Activated naive CD8-positive, alpha-beta T cell (primary cell): ENCODE data around the gene CHAMP1.

Experiments
- H3K27ac Mint-ChIP-seq: one replicate; pipeline ENCODE4 v1.8.0; 2021; ENCODE audit warnings: mixed read lengths
- H3K27me3 Mint-ChIP-seq: one replicate; pipeline ENCODE4 v1.8.0; 2021; ENCODE audit warnings: mixed read lengths
- H3K36me3 Mint-ChIP-seq: one replicate; pipeline ENCODE4 v1.8.0; 2021; ENCODE audit warnings: mixed read lengths
- H3K4me1 Mint-ChIP-seq: one replicate; pipeline ENCODE4 v1.8.0; 2021; ENCODE audit warnings: low read depth, mixed read lengths
- H3K4me3 Mint-ChIP-seq: one replicate; pipeline ENCODE4 v1.8.0; 2021; ENCODE audit warnings: mild to moderate bottlenecking, mixed read lengths
- H3K9me3 Mint-ChIP-seq: one replicate; pipeline ENCODE4 v1.8.0; 2021; ENCODE audit warnings: low read depth, mixed read lengths

The CHAMP1 gene, protein sequence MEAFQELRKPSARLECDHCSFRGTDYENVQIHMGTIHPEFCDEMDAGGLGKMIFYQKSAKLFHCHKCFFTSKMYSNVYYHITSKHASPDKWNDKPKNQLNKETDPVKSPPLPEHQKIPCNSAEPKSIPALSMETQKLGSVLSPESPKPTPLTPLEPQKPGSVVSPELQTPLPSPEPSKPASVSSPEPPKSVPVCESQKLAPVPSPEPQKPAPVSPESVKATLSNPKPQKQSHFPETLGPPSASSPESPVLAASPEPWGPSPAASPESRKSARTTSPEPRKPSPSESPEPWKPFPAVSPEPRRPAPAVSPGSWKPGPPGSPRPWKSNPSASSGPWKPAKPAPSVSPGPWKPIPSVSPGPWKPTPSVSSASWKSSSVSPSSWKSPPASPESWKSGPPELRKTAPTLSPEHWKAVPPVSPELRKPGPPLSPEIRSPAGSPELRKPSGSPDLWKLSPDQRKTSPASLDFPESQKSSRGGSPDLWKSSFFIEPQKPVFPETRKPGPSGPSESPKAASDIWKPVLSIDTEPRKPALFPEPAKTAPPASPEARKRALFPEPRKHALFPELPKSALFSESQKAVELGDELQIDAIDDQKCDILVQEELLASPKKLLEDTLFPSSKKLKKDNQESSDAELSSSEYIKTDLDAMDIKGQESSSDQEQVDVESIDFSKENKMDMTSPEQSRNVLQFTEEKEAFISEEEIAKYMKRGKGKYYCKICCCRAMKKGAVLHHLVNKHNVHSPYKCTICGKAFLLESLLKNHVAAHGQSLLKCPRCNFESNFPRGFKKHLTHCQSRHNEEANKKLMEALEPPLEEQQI

DNA sequence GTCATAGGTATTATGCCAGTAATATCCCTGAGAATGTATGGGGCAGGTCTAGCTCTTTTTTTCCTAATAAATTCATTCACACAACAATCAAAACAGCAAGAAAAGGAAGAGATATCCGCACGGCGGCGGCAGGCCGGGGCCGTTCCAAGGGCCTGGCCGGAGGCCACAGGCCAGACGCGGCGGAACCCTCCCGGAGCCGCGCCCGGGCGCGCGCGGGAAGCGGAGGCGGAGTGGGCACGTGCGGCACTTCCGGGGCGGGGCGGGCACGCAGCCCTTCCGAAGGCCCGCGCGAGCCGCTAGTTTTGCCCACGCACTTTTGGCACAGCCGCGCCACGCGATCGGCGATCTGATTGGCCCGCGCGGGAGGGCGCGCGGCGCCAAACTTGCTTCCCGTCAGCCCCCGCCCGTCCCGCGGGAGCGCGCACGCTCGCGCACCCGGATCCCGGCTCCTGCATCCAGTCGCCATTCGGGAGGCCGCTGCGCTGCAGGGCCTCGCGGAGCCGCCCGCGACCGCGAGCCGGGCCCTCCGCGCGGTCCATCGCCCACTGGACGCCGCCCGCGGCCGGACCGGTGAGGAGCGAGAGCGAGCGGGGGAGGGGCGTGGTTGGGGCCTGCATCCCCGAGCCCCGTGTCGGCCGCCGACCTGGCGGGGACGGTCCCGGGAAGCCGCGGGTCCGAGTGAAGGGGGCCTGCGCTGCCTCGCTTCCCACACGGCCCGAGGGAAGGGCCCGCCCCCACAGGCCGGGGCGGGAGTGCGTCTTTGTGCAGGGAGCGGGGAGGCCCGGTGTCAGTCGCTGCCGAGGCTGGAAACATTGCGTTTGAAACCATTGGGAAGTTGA lies at the start of gene CHAMP1:
Gene CHAMP1, plus strand, starts transcription at position 430 of the 839 bp plus-strand sequence. CDS start 9,340 bp downstream, outside the sequence.
- no peaks in the 10 kb centered on the region for H3K27me3 Mint-ChIP-seq
- peak within 1 kb of the TSS; percentile 96 for H3K27ac Mint-ChIP-seq
- H3K36me3 Mint-ChIP-seq: peaks cover 3% of the 10 kb centered on the region
- no peaks in the 10 kb centered on the region for H3K9me3 Mint-ChIP-seq
- peaks cover 51% of the 10 kb centered on the region for H3K4me1 Mint-ChIP-seq
- H3K4me3 Mint-ChIP-seq: peak within 1 kb of the TSS; percentile 94

DNA sequence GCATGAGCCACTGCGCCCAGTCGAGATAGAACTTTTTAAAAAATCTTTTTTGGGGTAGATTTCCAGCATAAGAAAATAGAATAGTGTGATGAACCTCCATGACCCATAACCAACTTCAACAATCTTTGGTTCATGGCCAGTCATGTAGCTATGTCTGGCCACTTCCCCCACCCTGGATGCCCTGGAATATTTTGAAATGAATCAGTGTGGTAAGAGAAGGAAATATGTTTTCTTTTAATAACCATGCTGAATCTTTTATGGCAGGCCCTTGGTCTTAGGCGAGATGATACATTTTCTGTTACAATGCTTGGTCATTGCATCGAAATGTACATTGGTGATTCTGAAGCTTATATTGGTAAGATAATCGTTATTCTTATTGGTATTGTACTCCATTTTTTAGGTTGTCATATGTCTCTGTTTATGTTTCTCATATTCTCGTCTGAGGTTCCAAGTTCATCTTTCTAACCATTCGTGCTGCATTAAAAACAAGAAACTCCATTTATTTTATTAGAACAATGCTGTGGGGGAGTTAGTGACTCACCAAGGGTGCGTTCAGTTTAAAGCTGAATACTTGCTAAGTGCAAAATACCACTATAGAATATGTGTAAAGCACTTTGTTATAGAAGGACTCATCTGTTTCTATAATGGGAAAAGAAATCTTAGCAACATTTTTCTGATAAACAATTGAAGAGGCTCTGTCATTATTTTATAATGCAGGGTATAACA lies 49.3 kb upstream of the CHAMP1 start:
- Mint-ChIP-seq H3K4me3 (no peak overlapping the region), H3K27me3 (no peaks in the 10 kb centered on the region), H3K4me1 (peaks cover 36% of the 10 kb centered on the region), H3K27ac (no peak overlapping the region), H3K9me3 (no peaks in the 10 kb centered on the region), H3K36me3 (peaks cover 24% of the 10 kb centered on the region)

DNA sequence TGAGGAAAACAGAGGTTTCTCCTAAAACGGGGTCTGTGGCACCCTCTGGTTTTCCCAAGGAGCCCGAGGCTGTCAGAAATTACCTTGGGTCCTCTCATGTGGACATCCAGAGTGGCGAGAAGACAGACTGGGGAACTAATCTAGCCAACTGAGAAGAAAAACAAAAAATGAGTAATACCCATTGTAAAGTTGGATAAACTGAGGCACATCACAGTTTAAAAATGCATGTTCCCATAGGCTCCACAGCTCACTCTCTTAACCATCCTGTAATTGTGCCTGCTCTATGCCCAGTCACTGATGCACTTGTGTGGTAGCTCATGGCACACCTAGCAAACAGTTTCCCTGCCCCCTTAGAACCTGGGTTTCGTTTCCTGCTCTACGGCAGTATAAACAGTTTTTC lies 48.1 kb upstream of the CHAMP1 start:
- Mint-ChIP-seq H3K4me3 (no peak overlapping the region), H3K4me1 (peaks cover 36% of the 10 kb centered on the region), H3K27me3 (no peaks in the 10 kb centered on the region), H3K36me3 (peaks cover 25% of the 10 kb centered on the region), H3K27ac (no peak overlapping the region), H3K9me3 (no peaks in the 10 kb centered on the region)

DNA sequence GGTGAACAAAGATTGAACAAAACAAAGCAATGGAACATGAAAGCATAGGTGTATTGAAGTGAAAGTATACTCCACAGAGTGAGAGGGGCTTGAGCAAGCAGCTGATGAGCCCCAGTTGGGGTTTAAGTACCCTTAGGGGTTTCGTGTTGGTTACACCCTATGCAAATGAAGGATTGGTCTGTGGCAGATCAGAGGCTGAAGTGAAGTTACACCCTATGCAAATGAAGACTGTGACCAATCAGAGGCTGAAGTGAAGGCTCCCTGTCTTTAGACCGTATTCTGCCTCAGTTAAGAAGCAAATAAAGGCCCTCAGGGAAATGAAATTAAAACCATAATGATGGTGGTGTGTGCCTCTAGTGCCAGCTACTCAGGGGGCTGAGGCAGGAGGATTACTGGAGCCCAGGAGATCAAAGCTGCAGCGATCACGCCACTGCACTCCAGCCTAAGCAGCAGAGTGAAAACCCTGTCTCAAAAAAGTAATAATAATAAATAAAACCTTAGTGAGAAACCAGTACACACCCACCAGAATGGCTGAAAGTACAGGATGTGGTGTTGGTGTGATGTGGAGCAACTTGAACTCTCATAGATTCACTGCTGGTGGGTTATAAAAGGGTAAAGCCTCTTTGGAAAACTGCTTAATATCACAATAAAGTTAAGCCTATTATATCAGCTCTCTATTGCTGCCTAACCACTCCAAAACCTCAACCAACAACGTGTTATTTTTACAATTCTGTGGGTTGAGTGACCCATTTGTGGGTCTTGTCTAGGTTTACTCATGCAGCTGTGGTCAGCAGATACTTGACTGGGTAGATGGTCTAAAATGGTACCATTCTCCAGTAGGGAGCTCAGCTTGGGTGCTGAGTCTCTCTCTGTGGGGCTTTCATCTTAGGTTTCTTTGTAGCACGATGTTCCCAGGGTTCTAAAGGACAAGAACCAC lies 45.7 kb upstream of the CHAMP1 start:
- Mint-ChIP-seq H3K27ac (peak overlapping the region; percentile 58), H3K4me1 (peaks cover 21% of the 10 kb centered on the region), H3K27me3 (no peaks in the 10 kb centered on the region), H3K36me3 (peaks cover 28% of the 10 kb centered on the region), H3K4me3 (no peak overlapping the region), H3K9me3 (no peaks in the 10 kb centered on the region)

DNA sequence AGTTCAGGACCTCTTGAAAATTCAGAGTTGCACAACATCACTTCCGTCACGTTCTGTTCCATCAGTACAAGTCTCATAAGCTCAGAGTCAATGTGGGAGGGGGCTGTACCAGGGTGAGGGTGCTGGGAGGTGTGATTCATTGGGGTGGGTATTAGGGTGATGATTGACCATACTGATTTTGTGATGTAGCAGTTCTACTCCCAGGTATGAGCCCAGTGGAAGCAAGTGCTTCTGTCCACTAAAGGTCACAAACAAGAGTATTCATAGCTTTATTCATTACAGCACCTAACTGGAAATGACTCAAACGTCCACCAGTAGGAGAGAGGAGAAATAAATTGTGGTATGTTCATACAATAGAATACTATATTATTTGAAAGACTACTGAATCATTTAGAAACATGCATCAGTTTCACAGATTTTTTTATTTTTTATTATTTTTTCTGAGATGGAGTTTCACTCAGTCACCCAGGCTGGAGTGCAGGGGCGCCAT lies 45.0 kb upstream of the CHAMP1 start:
- no peaks in the 10 kb centered on the region for H3K27me3 Mint-ChIP-seq
- peak overlapping the region; percentile 58 for H3K27ac Mint-ChIP-seq
- H3K9me3 Mint-ChIP-seq: no peaks in the 10 kb centered on the region
- H3K36me3 Mint-ChIP-seq: peaks cover 27% of the 10 kb centered on the region
- H3K4me1 Mint-ChIP-seq: peaks cover 18% of the 10 kb centered on the region
- H3K4me3 Mint-ChIP-seq: no peak overlapping the region

DNA sequence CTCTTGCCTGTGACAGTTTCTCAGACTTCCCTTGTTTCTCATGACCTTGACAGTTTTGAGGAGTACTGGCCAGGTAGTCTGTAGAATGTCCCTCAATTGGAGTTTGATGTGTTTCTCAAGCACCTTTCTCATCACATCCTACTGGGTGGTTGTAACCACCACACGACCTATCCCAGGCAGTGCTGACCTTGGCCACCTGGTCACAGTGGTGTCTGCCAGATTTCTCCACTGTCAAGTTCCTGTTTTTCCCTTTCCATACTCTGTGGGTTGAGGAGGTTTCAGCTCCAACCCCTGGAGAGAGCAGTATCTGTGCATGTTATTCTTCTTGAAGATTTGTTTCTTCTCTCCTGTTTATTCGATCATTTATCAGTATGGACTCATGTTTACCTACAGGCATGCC lies 41.3 kb upstream of the CHAMP1 start:
- Mint-ChIP-seq H3K27ac (no peak overlapping the region), H3K36me3 (peaks cover 21% of the 10 kb centered on the region), H3K4me3 (no peak overlapping the region), H3K27me3 (no peaks in the 10 kb centered on the region), H3K9me3 (no peaks in the 10 kb centered on the region), H3K4me1 (peaks cover 12% of the 10 kb centered on the region)

DNA sequence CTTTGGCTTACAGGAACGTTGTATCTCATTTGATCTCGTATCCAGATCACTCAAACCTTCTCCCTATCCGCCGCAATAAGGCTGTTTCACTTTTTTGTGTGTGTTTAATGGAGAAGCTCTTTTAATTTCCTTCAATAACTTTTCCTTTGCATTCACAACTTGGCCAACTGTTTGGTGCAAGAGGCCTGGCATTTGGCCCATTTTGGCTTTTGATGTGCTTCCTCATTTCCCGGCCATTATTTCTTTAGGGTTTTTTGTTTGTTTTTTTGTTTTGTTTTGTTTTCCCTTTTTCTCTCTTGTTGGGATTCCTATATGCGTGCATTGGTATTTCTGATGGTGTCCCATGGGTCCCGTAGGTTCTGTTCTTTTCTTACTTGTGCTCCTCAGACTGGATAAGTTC lies 39.0 kb upstream of the CHAMP1 start:
- Mint-ChIP-seq H3K27me3 (no peaks in the 10 kb centered on the region), H3K4me3 (no peak overlapping the region), H3K4me1 (peaks cover 14% of the 10 kb centered on the region), H3K36me3 (peaks cover 12% of the 10 kb centered on the region), H3K27ac (no peak overlapping the region), H3K9me3 (no peaks in the 10 kb centered on the region)

DNA sequence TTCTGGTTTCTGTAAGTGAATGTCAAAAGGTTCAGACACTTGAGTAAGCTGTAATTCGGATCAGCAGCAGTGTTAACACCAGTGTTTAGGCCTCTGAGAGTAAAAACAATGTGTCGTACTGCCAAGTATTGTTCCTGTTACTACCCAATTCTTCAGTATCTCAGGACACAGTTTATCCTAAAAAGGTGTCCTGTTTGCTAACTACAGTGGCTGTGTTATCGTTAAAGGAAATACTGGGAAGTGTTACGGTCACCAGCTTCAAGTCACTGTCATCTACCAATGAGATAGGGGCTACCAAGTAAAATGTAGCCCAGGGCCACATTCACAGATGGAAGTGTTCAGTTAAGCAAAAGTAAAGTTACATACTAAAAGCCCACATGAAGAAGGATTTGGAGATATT lies 35.2 kb upstream of the CHAMP1 start:
- Mint-ChIP-seq H3K36me3 (peaks cover 7% of the 10 kb centered on the region), H3K9me3 (no peaks in the 10 kb centered on the region), H3K4me1 (peaks cover 31% of the 10 kb centered on the region), H3K27ac (peak overlapping the region; percentile 91), H3K4me3 (peak overlapping the region; percentile 38), H3K27me3 (no peaks in the 10 kb centered on the region)

DNA sequence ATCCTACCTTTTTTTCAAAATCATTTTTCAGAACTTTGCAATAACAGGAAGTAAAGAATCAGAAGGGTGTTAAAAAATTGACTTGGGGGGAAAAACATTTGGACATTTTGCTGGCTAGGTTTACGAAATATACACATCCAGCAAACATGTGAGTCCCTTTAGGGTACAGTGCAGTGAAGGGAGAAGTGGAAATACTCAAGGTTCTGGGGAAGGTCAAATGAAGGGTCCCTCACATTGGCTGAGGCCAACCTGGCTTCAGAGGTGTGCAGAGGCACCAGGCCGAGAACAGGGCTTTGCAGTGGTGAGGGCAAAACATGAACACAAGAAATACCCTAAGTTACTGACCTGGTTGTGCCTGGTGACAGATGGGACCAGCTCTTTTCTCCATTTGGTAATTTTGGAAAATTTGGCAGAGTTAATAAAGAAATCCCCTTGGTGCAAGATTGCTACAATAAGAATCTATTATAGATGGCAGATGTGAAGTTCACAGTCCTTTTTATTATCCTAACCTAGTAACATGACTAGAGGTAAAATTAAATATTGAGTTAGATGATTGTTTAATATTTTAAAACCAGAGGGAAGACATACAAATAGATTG lies 34.4 kb upstream of the CHAMP1 start:
- H3K4me1 Mint-ChIP-seq: peaks cover 35% of the 10 kb centered on the region
- H3K9me3 Mint-ChIP-seq: no peaks in the 10 kb centered on the region
- peaks cover 5% of the 10 kb centered on the region for H3K36me3 Mint-ChIP-seq
- peak overlapping the region; percentile 85 for H3K4me3 Mint-ChIP-seq
- no peaks in the 10 kb centered on the region for H3K27me3 Mint-ChIP-seq
- H3K27ac Mint-ChIP-seq: peak overlapping the region; percentile 91

DNA sequence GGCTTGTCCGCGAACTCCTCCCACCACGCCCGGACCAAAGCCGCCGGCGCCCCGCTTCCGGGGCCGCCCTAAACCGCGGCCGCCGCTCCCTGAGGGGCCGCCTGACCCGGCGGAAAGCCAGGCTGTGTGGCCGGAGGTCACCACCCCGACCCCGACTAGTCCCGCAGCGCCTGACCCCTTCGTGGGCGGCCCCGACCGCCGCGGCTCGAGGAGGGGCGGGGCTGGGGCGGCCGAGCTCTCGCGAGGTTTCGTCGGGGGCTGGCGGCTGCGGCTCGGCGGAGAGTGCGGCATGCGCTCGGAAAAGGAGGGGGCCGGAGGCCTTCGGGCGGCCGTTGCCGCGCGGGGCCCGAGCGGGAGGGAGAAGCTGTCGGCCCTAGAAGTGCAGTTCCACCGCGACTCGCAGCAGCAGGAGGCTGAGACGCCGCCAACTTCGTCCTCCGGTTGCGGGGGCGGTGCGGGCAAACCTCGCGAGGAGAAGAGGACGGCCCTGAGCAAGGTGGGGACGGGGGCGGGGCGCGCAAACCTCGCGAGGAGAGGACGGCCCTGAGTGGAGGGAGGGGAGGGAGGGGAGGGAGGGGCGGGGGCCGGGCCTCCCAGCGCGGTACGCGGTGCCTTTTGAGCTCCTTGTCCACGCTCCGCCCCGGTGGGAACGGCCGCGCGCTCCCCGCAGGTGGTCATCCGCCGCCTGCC lies 32.8 kb upstream of the CHAMP1 start, which contains the start of gene UPF3A:
Gene UPF3A, plus strand, starts transcription at position 251 of the 690 bp plus-strand sequence. Its CDS starts 39 bp downstream, at position 290.
- peak within 1 kb of the TSS; percentile 92 for H3K4me3 Mint-ChIP-seq
- H3K9me3 Mint-ChIP-seq: no peaks in the 10 kb centered on the region
- peak within 1 kb of the TSS; percentile 91 for H3K27ac Mint-ChIP-seq
- H3K4me1 Mint-ChIP-seq: peaks cover 46% of the 10 kb centered on the region
- H3K36me3 Mint-ChIP-seq: peaks cover 9% of the 10 kb centered on the region
- no peaks in the 10 kb centered on the region for H3K27me3 Mint-ChIP-seq

DNA sequence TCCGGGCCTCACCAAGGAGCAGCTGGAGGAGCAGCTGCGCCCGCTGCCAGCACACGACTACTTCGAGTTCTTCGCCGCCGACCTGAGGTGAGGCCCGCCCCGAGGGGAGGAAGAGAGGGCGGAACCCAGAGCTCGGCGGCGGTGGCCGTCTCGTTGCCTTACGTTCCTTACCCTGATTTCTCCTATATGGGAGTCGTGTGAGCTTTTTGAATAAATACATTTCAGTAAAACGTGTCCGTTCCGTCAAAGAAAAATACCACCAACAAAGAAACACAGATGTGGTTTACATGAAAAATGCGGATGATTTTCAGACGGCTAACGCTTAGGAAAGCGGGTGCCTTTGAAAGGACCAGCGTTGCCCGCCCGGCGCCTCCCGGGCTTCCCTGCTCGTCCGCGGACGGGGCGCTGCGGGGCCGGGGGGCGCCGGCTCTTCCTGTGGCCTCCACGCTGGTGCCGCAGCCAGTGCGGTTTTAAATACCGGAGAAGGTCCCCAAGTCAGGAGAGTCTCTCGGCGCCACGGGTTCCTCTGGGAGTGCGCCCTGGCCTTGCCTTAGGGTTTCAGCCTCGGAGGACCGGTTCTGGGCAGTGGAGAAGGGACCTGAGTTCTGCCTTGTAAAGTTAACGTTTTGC lies 32.1 kb upstream of the CHAMP1 start:
- Mint-ChIP-seq H3K36me3 (peaks cover 15% of the 10 kb centered on the region), H3K4me1 (peaks cover 47% of the 10 kb centered on the region), H3K9me3 (no peaks in the 10 kb centered on the region), H3K27me3 (no peaks in the 10 kb centered on the region), H3K4me3 (peak overlapping the region; percentile 92), H3K27ac (peak overlapping the region; percentile 88)

DNA sequence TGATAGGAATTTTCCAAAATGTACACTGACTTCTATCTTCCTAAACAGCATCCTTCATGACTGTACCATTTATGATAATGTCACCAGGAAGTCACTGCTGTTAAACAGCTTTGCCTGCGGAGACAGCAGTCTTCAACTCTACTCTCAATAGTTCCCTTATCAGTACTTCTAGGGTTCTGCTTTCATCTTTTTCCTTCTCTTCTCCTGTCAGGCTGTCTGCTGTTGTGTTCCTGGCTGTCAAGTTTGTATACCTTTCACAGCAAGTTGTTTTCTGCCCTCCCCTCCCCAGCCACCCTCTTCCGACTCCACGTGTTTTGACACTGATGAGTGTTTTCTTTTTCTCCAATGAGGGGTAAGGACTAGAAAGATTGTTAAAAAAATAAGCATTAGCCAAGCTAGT lies 30.7 kb upstream of the CHAMP1 start:
- no peaks in the 10 kb centered on the region for H3K27me3 Mint-ChIP-seq
- H3K27ac Mint-ChIP-seq: peak overlapping the region; percentile 76
- peak overlapping the region; percentile 73 for H3K4me3 Mint-ChIP-seq
- peaks cover 16% of the 10 kb centered on the region for H3K36me3 Mint-ChIP-seq
- H3K4me1 Mint-ChIP-seq: peaks cover 50% of the 10 kb centered on the region
- H3K9me3 Mint-ChIP-seq: no peaks in the 10 kb centered on the region
